GM21786 (cell line): ENCODE results near the gene UBR2.
"Not testable (repeated sequence)": the region's sequence is repeated elsewhere in the genome, so short reads cannot be mapped to it uniquely, and the experiment has no call there.

Experiments
- ATAC-seq: cut with Tn5 transposase; IDR thresholded peaks from one replicate; pipeline ENCODE4 v1.9.1; 2021; ENCODE audit not compliant: unreplicated experiment

Gene UBR2

GRCh38 chr6:42724825-42725224, 161.0 kb downstream of the UBR2 start:
- ATAC-seq, result no peak

GRCh38 chr6:42726026-42726425, 162.2 kb downstream of the UBR2 start:
- no peak for ATAC-seq

GRCh38 chr6:42726485-42727086, 162.8 kb downstream of the UBR2 start:
- ATAC-seq, result no peak

DNA sequence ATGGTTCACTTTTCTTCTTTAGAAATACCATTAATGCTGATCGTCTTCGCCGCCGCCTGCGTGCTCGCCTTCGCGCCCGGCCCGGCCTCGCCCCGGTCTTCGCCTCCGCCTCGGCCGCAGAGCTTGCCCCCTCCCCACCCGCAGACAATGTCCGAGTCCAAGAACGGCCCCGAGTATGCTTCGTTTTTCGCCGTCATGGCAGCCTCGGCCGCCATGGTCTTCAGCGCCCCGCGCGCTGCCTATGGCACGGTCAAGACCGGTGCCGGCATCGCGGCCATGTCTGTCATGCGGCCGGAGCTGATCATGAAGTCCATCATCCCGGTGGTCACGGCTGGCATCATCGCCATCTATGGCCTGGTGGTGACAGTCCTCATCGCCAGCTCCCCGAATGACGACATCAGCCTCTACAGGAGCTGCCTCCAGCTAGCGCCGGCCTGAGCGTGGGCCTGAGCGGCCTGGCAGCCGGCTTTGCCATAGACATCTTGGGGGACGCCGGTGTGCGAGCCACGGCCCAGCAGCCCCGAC, 163.3 kb downstream of the UBR2 start:
- ATAC-seq, result no peak

- no peak for ATAC-seq
Observed at GRCh38 chr6:42727627-42728026, 163.8 kb downstream of the UBR2 start.

GRCh38 chr6:42729731-42730130, 165.9 kb downstream of the UBR2 start:
- ATAC-seq, result no peak

DNA sequence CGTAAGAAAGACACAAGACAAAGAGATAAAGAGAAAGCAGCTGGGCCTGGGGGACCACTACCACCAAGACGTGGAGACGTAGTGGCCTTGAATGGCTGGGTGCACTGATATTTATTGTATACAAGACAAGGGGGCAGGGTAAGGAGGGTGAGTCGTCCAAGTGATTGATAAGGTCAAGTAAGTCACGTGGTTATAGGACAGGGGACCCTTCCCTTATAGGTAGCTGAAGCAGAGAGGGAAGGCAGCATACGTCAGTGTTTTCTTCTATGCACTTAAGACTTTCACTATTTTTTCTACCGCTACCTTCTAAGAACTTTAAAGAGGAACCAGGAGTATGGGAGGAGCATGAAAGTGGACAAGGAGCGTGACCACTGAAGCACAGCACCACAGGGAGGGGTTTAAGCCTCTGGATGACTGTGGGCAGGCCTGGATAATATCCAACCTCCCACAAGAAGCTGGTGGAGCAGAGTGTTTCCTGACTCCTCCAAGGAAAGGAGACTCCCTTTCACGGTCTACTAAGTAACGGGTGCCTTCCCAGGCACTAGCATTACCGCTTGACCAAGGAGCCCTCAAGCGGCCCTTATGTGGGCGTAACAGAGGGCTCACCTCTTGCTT, 170.1 kb downstream of the UBR2 start:
- not testable (repeated sequence) for ATAC-seq

DNA sequence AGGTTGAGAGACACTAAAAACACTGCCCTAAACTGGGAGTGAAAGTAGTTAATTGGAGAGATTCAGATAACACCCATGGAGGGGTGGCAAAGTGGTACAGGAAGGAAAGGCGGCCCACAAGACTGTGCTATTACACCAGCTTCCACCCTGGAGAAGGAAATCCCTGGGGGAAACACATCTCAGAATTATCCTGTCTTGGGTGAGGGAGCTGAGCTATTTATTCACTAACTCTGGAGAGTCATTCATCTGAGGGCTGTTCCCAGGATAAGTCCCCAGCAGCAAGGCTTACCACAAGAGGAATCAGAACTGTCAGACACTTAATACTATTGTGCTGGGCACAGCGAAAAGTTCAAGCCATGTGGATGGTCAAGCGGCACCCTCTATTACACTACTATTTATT, 172.1 kb downstream of the UBR2 start:
- no peak for ATAC-seq

GRCh38 chr6:42740725-42741124, 176.9 kb downstream of the UBR2 start:
- ATAC-seq, result no peak

- ATAC-seq, result no peak
Observed at GRCh38 chr6:42742116-42742894, 178.5 kb downstream of the UBR2 start.
